Fibroblast of mammary gland (primary cell): ENCODE data around the gene TERT.

Experiments used
- DNase-seq: peaks from one replicate; pipeline ENCODE4 v3.0.0-alpha.2; 2010; ENCODE audit warnings: low read depth
- H3K4me3 ChIP-seq: 2 replicates; pipeline ENCODE4 v1.5.1; 2011; ENCODE audit warnings: low read depth, mild to moderate bottlenecking, low read length, moderate library complexity; ENCODE audit not compliant: control insufficient read depth
- TF ChIP-seq, protein P1 (sequence below): conservative IDR thresholded peaks from 2 replicates; pipeline ENCODE4 v1.5.1; 2011; ENCODE audit warnings: low read depth, low read length, inconsistent platforms; ENCODE audit not compliant: control insufficient read depth, insufficient read depth

TERT gene

GRCh38 chr5:1223278-1223670 lies 71.6 kb downstream of the TERT start:
- no peak for DNase-seq
- H3K4me3 ChIP-seq, result no peak overlapping the region
- TF ChIP-seq, protein P1, sequence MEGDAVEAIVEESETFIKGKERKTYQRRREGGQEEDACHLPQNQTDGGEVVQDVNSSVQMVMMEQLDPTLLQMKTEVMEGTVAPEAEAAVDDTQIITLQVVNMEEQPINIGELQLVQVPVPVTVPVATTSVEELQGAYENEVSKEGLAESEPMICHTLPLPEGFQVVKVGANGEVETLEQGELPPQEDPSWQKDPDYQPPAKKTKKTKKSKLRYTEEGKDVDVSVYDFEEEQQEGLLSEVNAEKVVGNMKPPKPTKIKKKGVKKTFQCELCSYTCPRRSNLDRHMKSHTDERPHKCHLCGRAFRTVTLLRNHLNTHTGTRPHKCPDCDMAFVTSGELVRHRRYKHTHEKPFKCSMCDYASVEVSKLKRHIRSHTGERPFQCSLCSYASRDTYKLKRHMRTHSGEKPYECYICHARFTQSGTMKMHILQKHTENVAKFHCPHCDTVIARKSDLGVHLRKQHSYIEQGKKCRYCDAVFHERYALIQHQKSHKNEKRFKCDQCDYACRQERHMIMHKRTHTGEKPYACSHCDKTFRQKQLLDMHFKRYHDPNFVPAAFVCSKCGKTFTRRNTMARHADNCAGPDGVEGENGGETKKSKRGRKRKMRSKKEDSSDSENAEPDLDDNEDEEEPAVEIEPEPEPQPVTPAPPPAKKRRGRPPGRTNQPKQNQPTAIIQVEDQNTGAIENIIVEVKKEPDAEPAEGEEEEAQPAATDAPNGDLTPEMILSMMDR, result no peak

- H3K4me3 ChIP-seq, result no peak overlapping the region
- no peak for DNase-seq
- TF ChIP-seq, protein P1, result no peak
These were observed 72.1 kb downstream of the TERT start for GRCh38 chr5:1222621-1223277.

- H3K4me3 ChIP-seq, result no peak overlapping the region
- TF ChIP-seq, protein P1, result no peak
- DNase-seq, result no peak
These were observed 72.7 kb downstream of the TERT start for GRCh38 chr5:1222147-1222546.

DNA sequence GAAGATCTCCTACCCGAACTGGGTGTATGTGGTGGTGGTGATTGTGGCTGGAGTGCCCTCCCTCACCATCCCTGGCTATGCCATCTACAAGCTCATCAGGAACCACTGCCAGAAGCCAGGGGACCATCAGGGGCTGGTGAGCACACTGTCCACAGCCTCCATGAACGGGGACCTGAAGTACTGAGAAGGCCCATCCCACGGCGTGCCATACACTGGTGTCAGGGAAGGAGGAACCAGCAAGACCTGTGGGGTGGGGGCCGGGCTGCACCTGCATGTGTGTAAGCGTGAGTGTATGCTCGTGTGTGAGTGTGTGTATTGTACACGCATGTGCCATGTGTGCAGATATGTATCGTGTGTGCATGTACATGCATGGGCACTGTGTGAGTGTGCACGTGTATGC lies 73.1 kb downstream of the TERT start:
- TF ChIP-seq, protein P1, result no peak
- no peak for DNase-seq
- H3K4me3 ChIP-seq, result no peak overlapping the region

DNA sequence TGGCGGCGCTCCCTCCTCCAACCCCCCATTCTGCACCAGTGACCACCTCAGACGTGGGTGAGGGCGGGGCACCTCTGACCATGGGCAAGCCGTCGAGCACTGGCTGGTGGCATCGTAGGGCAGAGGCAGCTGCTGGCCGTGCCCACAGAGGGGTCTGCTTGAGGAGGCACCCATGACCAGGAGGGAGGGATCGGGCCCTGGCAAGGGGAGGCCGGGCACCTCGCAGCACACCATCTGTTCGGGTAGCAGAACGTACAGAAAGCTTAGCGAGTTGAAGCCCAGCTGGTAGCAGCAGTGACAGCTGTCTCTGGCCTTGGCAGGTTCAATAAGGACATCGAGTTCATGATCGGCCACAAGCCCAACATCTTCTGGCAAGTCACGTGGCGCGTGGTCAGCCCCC lies 74.0 kb downstream of the TERT start:
- TF ChIP-seq, protein P1, result no peak
- no peak for DNase-seq
- H3K4me3 ChIP-seq, result no peak overlapping the region

DNA sequence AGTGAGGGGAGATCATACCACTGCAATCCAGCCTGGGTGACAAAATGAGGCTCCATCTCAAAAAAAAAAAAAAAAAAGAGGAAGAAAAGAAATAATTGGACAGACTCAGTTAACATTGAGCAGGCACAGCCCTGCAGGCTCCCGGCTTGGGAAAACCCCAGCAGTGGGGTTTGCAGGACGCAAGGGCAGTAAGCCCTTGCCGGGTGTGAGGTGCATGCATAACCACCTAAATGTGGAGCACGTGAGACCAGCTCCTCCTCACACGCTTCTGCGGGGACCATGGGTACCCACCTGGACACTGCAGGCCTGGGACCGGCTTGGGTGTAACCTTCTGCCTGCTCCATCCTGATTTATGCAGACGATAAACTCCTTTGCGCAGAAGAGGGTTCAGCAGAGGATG lies 74.5 kb downstream of the TERT start:
- no peak overlapping the region for H3K4me3 ChIP-seq
- no peak for DNase-seq
- TF ChIP-seq, protein P1, result no peak

DNA sequence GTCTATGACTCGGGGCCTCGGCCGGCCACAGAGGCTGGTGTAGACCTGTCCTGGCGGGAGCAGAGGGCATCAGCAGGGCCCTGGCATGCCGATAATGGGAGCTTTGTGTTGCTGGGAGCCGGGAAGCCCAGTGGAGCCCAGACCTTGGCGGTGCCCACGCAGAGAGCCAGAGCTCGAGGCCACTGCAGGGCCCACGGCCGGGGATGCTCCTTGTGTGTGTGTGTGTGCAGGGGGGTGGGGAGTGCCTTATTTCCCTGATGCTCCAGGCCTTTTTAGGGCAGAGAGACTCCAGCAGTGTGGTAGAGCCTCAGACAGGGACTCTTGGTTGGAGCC lies 75.1 kb downstream of the TERT start:
- TF ChIP-seq, protein P1, result no peak
- no peak for DNase-seq
- no peak overlapping the region for H3K4me3 ChIP-seq
